Choroid plexus epithelial cell (primary cell): Measurements from ENCODE around the gene RPL11.
A peak's percentile ranks its signal among the peaks of the same experiment; 100 is the strongest.

ENCODE experiments used
- DNase-seq: peaks from one replicate; pipeline ENCODE4 v3.0.0-alpha.2; 2010; ENCODE audit warnings: low read depth
- H3K4me3 ChIP-seq: 2 replicates; pipeline ENCODE4 v1.5.1; 2011; ENCODE audit warnings: low read depth, mild to moderate bottlenecking, control low read depth, low read length, moderate library complexity
- CTCF ChIP-seq: conservative IDR thresholded peaks from 2 replicates; pipeline ENCODE4 v1.5.1; 2011; ENCODE audit warnings: low read depth, mild to moderate bottlenecking, control low read depth, inconsistent platforms, low read length, moderate library complexity

RPL11 gene

GRCh38 chr1:23709229-23709628 is 17.6 kb downstream of the RPL11 start:
- no peak overlapping the region for H3K4me3 ChIP-seq
- no peak for TF ChIP-seq CTCF
- no peak for DNase-seq

DNA sequence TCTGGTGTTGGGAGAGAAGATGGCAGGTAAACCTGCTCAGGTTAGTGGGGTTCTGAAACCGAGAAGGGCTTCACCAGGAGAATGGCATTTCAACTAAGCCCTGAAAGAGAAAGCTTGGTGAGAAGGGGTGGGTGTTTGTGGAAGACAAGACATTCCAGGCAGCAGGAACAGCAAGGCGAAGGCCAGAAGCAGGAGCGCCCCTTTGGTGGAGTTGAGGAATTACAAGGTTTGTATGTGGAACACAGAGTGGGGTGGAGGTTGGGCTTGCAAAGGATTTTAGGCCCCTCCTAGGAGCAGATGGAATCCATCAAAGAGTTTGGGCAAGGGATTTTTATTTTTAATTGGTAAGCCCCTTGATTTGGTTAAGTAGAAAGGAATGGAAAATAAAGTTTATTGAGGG is 26.9 kb downstream of the RPL11 start:
- TF ChIP-seq CTCF = peak; percentile 71
- peak; percentile 54 for DNase-seq

DNA sequence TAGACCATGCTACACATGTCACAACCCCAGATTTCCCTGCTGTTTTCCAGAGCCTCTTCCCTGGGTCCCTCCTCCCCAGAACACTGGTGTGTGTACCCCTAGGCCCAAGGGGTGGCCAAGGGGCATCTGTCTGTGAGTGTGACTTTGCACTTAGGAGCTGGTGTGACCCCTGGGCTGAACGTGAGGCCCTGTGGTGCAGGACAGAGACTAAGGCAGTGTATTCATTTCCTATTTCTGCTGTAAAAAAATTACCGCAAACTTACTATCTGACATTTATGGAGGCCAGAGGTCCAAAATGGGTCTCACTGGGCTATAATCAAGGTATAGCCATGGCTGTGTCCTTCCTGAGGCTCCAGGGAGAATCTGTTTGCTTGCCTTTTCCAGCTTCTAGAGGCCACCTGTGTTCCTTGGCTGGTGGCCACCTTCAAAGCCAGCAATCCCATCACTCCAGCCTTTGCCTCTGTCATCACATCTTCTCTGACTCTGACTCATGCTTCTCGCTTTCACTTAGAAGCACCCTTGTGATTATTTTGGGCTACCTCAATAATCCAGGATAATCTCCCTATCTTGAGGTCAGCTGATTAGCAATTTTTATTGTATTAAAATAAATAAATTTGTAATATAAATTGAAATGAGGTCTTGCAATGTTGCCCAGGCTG is 27.7 kb downstream of the RPL11 start:
- H3K4me3 ChIP-seq = no peak overlapping the region
- peak; percentile 77 for DNase-seq
- no peak for TF ChIP-seq CTCF

More for the DNA sequence above, 26.9 kb downstream of the RPL11 start:
- H3K4me3 ChIP-seq = no peak overlapping the region

DNA sequence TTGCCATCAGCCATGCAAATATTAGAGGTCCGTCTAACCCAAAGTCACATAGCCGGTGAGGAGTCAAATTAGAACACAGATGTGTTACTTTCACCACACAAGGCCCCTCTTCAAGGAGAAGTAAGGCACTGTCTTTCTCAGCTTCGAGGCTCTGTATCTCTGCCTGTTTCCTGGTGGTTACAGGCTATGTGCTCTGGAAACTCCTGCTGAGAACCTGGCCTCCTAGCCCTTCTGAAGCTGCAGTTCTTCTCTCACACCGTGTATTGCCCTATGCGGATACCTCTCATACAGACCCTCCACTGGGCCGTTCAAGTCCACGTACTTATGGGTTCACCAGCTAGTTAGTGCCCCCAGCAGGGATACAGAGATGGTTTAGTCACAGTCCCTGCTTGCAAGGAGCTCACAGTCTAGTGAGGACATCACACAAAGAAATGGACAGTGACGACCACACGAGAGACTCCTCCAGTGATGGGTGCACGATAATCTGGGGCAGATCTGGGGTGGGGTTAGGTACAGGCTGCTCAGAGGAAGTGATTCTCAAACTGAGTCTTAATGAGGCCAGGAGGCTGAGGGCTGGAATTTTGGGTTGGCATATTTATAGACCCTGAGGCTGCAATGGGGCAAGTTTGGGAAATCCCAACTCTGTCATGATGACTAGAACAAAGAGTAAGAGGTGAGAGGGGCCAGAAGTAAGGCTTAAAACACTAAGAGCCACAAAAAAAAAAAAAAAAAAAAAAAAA is 28.8 kb downstream of the RPL11 start:
- no peak overlapping the region for H3K4me3 ChIP-seq
- TF ChIP-seq CTCF = no peak
- DNase-seq = peak; percentile 47

GRCh38 chr1:23722652-23723051 is 31.0 kb downstream of the RPL11 start:
- H3K4me3 ChIP-seq = no peak overlapping the region
- no peak for DNase-seq
- no peak for TF ChIP-seq CTCF

DNA sequence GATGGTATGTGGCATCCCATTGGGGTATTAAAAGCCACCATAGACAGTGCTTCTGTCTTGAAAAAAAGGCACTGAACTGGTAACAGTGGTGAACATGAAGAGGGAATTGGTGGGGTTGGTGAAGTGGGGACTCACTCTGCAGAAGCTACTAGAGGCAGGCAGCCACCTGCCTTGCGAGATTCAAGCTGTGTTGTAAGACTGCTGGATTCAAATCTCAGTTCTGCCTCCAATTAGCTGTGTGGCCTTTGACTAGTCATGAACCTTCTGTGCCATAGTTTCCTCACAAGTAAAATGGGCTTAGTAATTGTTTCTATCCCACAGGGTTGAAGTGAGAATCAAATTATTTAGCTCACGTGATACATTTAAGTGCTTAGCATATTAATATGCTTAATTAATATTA is 35.1 kb downstream of the RPL11 start:
- no peak overlapping the region for H3K4me3 ChIP-seq
- no peak for DNase-seq
- no peak for TF ChIP-seq CTCF
